Measurements from ENCODE around the gene LGALS16. TPM values are rescaled to one million over a fixed set of nuclear protein-coding genes. Genes with fewer than 3 reads are reported as not detected.
"Not testable (repeated sequence)": the region's sequence is repeated elsewhere in the genome, so short reads cannot be mapped to it uniquely, and the experiment has no call there.

The LGALS16 gene
- total RNA-seq, 1 experiment from 2014 or later, result not detected

DNA sequence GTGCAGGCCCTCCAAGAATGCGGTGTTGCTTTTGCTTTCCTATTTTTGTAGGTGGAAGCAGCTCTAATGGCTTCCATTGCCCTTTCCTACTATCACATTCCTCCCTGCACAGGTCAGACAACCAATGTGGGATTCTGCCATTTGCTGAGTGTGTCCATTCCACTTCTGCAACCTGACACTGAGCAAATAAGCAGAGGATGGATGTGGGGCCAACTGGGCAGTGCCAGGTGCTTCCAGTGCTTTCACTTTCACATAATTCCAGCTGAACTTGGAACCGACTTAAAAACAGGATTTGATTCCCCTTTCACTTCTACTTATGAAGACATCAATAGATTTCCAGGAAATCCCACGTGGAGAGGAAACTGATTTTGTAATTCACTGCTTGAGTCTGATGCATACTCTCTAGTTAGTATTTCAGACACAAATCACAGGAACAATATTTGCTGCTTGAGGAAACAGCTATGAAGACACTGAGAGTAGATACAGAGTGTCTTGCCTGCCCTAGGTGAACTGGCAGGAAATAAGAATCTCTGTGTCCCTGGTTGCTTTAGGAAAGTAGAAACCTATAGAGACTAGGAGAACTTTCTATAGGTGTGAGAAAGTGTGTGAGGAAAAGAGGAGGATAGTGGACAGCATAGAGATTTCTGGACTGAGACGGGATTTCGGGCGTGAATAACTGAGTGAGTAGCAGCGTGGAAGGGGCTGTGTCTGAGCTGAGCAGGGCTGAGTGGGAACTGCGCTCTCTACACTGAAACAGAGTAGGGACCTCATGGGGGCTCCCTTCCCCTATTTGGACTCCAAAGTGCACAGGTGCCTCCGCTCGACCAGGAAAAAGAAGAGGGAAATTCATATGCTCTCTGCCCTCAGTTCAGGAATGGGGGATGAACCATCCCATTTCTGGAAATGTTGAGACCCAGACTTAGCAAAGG lies 22.5 kb downstream of the LGALS16 start:
- DNase-seq (ENCODE audit: low read depth), result peak; percentile 59

DNA sequence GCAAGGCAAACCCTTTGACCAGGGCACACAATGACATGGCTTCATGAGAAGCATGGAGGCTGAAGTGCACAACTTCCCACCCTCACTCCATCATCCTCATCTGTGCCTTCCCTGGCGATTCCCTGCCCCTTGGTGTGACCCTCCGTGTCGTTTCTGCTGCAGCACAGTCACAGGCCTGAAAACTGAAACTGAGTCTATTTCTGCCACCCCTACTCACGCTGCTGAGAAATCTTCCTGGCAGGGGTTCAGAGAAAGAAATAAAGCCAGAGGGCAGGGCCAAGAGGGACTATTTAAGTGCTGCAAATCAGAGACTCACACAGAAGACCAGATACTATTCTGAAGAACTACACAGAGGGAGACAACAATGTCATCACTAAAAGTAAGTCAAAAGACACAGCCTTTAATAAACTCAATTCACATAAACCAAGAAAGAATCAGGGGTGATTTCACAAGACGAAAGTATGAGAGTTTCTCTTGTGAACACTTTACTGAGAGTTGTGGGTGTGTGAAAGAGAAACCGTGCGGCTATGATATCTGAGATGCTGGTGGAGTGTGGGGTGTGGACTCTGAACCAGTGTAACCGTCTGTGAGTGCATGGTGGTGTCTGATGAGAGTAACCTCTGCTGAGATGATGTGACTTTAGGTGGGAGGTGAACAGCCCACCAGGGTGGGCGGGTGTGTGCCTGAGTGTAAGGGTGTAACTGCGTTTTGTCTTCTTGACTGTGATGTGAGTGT lies 23.5 kb downstream of the LGALS16 start:
- no peak for DNase-seq (ENCODE audit: low read depth)

DNA sequence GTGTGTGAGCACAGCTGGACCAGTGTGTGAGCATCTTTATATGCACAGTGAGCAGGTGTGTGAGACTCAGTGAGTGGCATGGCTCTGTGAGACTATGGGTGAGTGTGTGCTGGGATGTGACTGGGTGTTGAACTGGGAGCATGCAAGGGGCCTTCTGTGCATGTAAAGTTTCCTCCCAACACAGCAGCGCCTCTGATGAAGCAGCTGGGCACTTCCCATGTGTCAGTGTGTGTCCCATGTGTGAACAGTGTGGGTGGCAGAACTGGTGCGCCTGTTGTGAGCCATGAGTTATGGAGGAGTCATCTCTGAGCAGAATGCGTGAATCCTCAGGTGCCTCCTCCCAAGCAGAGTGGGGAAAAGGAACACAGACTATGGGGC lies 24.1 kb downstream of the LGALS16 start:
- DNase-seq (ENCODE audit: low read depth), result no peak

GRCh38 chr19:39680593-39680992 lies 24.9 kb downstream of the LGALS16 start:
- DNase-seq (ENCODE audit: low read depth), result no peak

- no peak for DNase-seq (ENCODE audit: low read depth)
Measured at GRCh38 chr19:39681416-39681815, 25.7 kb downstream of the LGALS16 start.

DNA sequence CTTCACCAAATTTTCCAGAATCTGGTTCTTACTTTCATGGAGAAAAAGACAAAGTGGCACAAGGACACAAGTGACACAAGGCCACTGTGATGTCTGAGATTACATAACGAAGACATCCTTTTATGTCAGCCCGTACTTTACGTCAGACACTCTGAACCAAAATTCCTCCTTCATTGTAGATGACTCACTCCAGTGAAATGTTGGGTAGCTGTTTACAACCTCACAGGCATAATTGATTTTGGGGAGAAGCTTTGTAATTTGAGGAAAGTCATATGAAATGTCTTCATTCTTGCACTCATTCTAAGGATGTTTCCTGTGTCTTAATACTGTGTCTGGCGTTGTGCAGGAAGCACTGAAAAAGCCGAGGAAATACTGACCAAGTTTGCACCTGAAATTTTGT lies 28.6 kb downstream of the LGALS16 start:
- DNase-seq (ENCODE audit: low read depth), result no peak

DNA sequence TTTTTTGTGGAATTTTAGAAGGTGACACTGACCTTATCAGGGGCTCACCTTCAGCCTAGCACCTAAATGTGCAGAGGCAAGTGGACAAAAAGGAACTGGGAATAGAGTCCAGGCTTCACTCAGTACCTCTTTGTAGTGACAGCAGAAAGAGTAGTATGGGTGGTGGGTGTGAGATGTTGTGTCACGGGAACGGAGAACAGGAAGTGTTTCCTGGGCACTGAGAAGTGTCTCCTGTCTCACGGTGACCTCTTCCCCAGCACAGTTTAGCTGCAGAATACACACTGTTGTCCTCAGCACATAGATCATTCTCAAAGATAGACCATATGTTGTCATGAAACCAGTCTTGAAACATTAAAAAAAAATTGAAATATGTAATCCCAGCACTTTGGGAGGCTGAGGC lies 31.0 kb downstream of the LGALS16 start:
- no peak for DNase-seq (ENCODE audit: low read depth)

DNA sequence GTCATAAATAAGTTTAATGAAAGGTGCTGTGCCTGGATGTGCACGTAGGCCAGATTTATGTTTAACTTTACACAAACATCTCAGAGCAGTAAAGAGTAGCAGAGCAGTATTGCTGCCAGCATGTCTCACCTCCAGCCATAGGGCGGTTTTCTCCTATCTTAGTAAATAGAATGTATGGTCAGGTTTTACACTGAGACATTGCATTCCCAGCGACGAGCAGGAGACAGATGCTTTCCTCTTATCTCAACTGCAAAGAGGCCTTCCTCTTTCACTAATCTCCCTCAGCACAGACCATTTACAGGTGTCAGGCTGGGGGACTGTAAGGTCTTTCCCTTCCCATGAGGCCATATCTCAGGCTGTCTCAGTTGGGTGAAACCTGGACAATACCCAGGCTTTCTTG lies 32.9 kb downstream of the LGALS16 start:
- DNase-seq (ENCODE audit: low read depth), result not testable (repeated sequence)

DNA sequence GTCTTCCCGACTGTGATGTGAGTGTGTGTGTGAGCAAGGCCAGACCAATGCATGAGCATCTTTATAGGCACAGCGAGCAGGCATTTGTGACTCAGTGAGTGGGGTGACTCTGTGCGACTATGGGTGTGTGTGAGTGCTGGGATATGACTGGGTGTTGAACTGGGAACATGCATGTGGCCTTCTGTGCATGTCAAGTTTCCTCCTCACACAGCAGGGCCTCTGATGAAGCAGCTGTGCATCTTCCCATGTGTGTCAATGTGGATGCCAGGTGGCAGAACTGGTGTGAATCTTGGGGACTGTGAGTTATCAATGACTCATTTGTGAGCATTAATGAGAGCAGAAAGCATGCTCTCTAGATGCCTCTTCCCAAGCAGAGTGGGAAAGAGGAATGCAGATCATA lies 36.5 kb downstream of the LGALS16 start:
- peak; percentile 14 for DNase-seq (ENCODE audit: low read depth)

- DNase-seq (ENCODE audit: low read depth), result no peak
Measured at GRCh38 chr19:39692822-39693221, 37.1 kb downstream of the LGALS16 start.

GRCh38 chr19:39695759-39696158 lies 40.0 kb downstream of the LGALS16 start:
- DNase-seq (ENCODE audit: low read depth), result no peak

GRCh38 chr19:39696387-39696786 lies 40.7 kb downstream of the LGALS16 start:
- no peak for DNase-seq (ENCODE audit: low read depth)

GRCh38 chr19:39698535-39698934 lies 42.8 kb downstream of the LGALS16 start:
- no peak for DNase-seq (ENCODE audit: low read depth)

- no peak for DNase-seq (ENCODE audit: low read depth)
Measured at GRCh38 chr19:39701291-39701690, 45.6 kb downstream of the LGALS16 start.

- DNase-seq (ENCODE audit: low read depth), result no peak
Measured at GRCh38 chr19:39704181-39705044, 48.7 kb downstream of the LGALS16 start, which contains the start of gene LGALS14. Gene LGALS14, plus strand, starts transcription at chr19:39704481. Its CDS starts 48 bp downstream, at chr19:39704529.

DNA sequence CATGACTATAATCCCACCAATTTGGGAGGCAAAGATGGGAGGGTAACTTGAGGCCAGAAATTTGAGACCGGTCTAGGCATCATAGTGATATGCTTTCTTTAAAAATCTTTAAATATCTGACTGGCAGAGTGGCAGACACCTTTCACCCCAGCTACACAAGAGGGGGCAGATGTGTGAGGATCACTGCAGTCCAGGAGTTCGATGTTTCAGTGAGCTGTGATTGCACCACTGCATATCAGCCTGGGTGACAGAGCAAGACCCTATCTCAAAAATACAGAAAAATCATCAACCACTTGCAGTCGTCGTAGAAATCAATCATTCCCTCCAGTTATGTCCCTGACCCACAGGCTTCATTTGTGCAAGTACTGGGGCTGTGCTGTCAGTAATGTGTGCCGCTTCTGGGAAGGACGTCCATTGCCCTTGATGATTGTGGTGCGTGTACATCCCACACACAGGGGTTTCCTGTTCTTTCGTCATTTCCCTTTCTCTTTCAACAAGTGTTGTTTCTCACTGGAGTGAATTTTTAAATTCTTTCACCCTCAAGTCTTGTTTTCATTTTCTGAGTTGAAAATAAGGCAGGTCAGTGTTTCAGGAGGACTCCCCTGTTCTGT lies 50.0 kb downstream of the LGALS16 start:
- no peak for DNase-seq (ENCODE audit: low read depth)

DNA sequence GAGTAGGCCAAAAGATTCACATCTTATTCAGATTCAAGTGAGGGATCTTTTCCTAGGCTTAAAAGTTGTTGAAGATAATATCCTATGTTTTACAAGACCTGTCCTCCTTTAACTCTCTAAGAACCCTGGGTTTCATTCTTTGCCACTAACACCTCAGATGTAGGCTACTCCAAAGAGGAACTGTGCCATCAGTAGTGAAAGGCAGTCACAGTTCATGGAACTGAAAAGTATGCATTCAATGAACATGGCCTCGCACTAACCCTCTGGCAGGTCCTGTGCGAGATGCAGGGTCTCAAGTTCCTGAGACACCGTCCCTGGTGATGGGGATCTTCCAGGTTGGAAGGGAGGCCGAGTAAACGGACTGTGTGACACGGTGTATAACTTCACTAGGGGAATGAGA lies 52.9 kb downstream of the LGALS16 start:
- DNase-seq (ENCODE audit: low read depth), result no peak

GRCh38 chr19:39709026-39709872 lies 53.5 kb downstream of the LGALS16 start:
- no peak for DNase-seq (ENCODE audit: low read depth)

Data from HT1080 (cell line).